Upper lobe of left lung (tissue), 4 donors: ENCODE results near the gene RAP1A.

Experiments
- CTCF ChIP-seq, 6 experiments: fragments of 450-650 bp in 4 of 6; fragments of 200-600 bp in 2 of 6; sonication (generic) in 2 of 6; IDR thresholded peaks; one replicate each; pipeline ENCODE4 v1.5.1; 2016 to 2019; ENCODE audit warnings: antibody characterized with exemption in 6 of 6
- EP300 ChIP-seq, 4 donors: sonication (generic); formaldehyde crosslinking; IDR thresholded peaks; one replicate each; pipeline ENCODE4 v1.5.1; 2017; ENCODE audit warnings: antibody characterized with exemption in 4 of 4, control low read depth in 2 of 4
- POLR2A ChIP-seq, 4 donors: fragments of 450-650 bp; IDR thresholded peaks; one replicate each; pipeline ENCODE4 v1.5.1; 2016 to 2017; ENCODE audit warnings: antibody characterized with exemption in 4 of 4, mild to moderate bottlenecking in 2 of 4

GRCh38 chr1:111705841-111706240, 86.3 kb downstream of the RAP1A start:
- TF ChIP-seq EP300 (IDR thresholded peaks at IDR 0.05), result no peak
- TF ChIP-seq POLR2A (IDR thresholded peaks at IDR 0.05), result no peak
- TF ChIP-seq CTCF (IDR thresholded peaks at IDR 0.05), result no peak
